Measurements from ENCODE around the gene DPYD.

The DPYD gene

GRCh38 chr1:97920832-97921571 lies at the start of gene DPYD:
TSS of gene DPYD (minus strand) at chr1:97921034. CDS start at chr1:97920922, 112 bp downstream.
- peak; percentile 91 for DNase-seq (ENCODE audit: low read depth)

DNA sequence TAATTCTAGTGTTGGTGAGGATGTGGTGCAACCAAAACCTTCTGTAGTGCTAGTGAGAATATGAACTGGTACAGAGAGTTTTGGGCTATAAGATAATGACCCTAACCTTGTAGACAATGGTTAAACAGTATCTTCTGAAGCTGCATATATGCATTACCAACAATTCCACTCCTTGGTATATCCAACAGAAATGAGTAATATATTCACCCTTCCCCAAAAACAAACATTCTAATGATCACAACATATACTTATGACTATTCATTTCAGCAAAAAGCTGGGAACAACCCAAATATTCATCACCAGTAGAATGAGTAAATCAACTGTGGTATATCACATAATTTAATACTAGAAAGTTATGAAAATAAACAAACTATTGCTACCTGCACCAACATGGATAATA lies 39.6 kb upstream of the DPYD start:
- DNase-seq (ENCODE audit: low read depth): no peak

DNA sequence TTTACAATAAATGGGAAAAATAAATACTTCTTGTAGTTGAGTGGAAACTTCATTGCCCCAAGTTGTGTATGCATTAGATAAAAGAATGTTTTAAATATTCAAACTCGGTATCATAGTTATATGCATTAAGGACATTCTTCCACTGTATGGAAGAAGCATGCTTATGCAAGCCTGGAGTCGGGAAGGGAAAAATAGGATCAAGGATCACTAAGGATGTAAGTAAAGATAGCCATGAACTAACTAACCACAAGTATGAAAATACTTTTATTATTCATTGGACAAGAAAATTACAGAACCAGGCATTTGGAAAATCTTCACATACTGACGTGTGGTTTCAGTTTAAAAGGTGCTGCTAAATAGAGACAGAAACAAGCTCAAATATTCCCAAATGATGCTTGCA lies 26.9 kb upstream of the DPYD start:
- DNase-seq (ENCODE audit: low read depth): peak; percentile 7

GRCh38 chr1:97943354-97943753 lies 22.5 kb upstream of the DPYD start:
- peak; percentile 62 for DNase-seq (ENCODE audit: low read depth)

- no peak for DNase-seq (ENCODE audit: low read depth)
Observed at GRCh38 chr1:97942161-97943123, 21.6 kb upstream of the DPYD start.

GRCh38 chr1:97938285-97938642 lies 17.4 kb upstream of the DPYD start:
- no peak for DNase-seq (ENCODE audit: low read depth)

DNA sequence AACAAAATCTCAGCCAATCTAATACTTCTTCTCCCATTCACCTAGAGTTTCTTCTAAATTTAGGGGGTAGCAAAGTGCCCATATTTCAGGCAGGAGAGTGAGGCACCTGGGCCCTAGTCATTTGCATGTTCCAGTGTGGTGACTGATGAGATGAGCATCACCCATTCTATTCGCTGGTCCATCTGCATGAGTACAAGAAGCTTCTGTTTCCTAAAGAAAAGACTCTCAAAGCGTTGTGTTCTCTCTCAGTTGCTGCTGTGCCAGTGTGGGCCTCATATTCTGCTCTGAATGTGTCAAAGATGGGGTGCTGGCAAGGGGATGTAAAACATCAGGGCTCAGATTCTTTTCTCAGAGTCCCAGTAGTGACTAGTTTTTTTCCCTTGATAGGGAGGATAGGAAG lies 16.1 kb upstream of the DPYD start:
- DNase-seq (ENCODE audit: low read depth): no peak

DNA sequence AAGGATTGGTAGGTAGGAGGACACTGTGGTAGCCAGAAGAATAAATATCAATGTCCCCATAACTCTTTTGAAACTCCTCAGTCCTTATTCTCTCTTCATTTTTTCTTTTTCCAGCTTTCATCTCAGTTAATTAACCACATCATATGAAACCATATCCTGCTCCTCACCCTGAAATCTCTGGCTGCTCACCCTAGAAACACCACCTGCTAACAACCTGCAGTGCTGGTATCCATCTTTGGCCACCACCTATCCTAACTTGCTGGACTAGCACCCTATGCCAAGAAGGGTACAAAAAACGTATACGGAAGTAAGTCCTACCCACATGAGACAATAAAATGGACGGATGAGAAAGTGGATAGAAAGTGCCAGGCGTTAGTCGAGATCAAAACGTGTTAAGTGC lies 13.7 kb upstream of the DPYD start:
- no peak for DNase-seq (ENCODE audit: low read depth)

GRCh38 chr1:97929874-97930851 lies 9.3 kb upstream of the DPYD start:
- no peak for DNase-seq (ENCODE audit: low read depth)

- DNase-seq (ENCODE audit: low read depth): no peak
Observed at GRCh38 chr1:97926017-97926708, 5.3 kb upstream of the DPYD start.

DNA sequence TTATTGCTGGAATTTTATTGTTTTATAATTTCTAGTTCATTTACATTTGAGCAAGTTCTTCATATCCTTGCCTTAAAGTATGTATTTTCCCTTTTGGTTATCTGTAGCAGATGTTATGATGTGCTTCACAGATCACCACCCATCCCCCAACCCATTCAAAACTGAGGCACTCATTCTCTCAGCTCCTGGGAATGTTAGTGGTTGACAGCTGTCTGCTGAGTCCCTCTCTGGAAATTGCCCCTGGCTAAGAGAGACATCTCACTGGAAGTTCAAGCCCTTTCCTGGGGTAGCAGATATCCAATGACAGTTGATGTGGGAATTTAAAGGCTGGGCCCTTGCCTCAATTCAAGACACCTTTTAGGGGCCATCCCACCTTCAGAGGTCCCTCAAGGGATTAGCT lies 4.3 kb upstream of the DPYD start:
- DNase-seq (ENCODE audit: low read depth): no peak

- no peak for DNase-seq (ENCODE audit: low read depth)
Observed at GRCh38 chr1:97923811-97924210, 3.0 kb upstream of the DPYD start.

DNA sequence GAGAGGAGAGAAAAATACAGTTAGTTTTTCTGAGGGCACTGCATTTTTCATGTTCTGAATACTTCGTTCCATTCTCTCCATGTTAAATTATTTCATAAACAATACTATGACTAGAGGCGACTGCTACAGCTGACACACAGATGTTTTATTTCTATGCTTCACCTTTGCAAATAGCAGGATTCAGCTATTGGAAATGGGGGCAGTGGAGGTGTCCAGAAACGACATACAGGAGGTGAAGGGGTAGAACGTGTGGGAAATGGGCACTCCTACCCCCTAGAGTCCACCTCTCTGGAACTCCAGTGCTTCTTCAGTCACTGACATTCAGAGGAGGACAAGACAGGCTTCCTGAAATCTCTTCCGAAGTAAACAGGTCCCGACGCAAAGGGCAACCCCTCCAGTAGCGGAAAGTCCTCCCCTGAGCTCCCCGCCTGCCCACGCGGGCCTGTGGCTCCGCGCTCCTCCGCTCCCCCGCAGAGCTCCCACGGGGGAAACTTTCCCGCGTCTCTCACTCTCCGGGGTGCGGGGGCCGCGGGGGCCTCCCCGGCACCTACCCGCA lies 480 bp downstream of the DPYD start:
- peak; percentile 43 for DNase-seq (ENCODE audit: low read depth)

GRCh38 chr1:97919585-97920261 lies 1.1 kb downstream of the DPYD start:
- DNase-seq (ENCODE audit: low read depth): peak; percentile 67

- no peak for DNase-seq (ENCODE audit: low read depth)
Observed at GRCh38 chr1:97918961-97919360, 1.9 kb downstream of the DPYD start.

GRCh38 chr1:97913506-97914139 lies 7.2 kb downstream of the DPYD start:
- DNase-seq (ENCODE audit: low read depth): no peak

DNA sequence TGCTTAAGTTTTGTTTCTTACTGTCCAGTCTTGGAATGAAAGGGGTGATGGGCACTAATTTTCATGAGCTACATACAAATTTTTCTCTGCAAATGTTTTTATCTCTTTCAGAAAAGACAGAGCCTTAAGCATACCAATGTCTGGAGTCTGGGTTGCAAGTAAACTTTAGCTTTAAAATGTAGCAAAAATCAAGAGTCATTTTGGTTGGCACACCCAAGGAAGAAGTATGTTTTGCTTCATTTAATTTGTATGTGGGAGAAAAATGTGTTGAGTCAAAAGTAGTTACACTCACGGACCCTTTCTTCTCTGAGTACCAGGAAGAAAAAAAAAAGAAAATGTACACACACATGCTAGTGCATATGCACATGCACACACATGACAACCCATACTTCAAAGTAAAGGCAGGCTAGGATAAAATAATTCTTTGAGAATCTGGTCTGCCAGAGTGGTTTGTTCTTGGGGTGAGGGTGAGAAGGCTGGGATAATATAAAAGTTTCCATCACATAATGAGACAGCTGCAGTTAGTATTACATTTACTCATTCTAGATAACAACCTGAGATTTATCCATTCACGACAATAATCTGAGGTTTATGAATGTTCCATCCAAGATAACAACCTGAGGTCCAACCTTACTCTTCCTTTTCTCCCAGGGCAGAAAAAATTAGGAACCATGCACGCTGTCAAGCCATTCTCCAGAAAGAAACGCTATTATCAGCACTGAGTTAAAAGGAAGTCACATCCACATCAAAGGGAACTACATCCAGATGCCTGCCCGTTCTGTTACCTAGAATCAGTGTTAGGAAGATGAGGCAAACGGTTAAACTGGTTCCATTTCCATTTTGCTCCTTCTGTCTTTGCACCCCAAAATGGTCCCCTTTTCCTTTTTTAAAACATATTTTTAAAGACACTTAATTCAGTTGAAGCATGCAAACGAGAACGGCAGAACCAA lies 9.3 kb downstream of the DPYD start:
- DNase-seq (ENCODE audit: low read depth): no peak

GRCh38 chr1:97909266-97909665 lies 11.6 kb downstream of the DPYD start:
- DNase-seq (ENCODE audit: low read depth): no peak

GRCh38 chr1:97907886-97908285 lies 12.9 kb downstream of the DPYD start:
- peak; percentile 50 for DNase-seq (ENCODE audit: low read depth)
